NCI-H1092 (cell line): Measurements from ENCODE around the gene MYBPC3.

Experiments used
- DNase-seq: peaks from one replicate; lab custom pipeline; 2025; lab: John Stamatoyannopoulos, UW

Gene MYBPC3

DNA sequence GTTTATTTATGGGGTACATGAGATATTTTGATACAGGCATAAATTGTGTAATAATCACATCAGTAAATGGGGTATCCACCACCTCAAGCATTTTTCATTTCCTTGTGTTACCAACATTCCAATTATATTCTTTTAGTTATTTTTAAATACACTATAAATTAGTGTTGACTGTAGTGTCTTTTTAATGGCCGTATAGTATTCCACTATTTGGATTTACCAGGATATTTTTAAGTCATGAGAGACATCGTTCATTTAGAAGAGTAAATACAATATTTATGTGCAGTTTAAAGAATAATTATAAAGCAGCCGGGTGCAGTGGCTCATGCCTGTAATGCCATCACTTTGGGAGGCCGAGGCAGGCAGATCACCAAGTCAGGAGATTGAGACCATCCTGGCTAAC lies 32.0 kb upstream of the MYBPC3 start:
- DNase-seq, result no peak

DNA sequence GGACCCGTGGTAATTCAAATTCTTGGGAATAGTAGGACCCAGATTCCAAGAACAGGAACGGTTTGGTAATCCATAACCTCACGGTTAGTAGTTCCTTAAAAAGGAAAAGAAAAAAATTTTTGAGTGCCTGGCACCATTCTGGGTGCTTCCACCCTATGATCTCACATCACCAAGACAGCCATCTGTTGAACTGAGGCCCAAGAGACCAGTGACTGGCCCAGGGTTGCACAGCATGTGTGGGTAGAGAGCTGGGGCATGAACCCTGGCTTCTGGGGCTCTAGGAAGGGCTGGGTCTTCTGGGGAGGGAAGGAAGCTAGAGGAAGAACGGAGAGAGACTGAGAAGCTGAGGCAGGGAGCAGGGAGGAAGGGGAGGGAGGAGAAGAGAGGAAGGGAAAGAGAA lies 30.6 kb upstream of the MYBPC3 start:
- no peak for DNase-seq

DNA sequence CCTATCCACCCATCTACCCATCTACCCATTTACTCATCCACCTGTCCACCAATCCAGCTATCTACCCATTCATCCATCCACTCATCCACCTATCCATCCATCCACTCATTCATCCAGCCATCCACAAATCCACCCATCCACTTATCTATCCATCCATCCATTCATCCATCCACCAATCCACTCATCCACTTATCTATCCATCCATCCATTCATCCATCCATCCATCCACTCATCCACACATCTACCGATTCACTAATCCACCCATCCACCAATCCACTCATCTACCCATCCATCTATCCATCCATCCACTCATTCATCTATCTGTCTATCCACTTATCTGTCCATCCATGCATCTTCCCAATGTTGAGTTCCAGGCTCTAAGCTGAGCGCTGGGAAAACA lies 27.6 kb upstream of the MYBPC3 start:
- DNase-seq, result no peak

DNA sequence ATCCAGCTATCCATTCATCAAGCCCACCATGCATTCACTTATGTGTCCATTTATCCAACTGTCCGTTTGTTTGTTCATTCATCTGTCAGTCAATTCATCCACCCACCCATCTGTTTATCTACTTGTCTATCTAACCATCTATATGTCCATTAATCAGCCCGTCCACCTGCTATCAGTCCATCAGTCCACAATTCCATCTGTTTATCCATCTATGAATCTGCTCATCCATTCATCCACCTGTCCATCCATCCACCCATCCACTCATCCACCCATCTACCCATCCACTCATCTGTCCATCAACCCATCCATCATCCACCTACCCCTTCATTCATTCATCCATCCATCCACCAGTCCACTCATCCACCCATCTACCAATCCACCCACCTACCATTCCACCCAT lies 26.8 kb upstream of the MYBPC3 start:
- no peak for DNase-seq

DNA sequence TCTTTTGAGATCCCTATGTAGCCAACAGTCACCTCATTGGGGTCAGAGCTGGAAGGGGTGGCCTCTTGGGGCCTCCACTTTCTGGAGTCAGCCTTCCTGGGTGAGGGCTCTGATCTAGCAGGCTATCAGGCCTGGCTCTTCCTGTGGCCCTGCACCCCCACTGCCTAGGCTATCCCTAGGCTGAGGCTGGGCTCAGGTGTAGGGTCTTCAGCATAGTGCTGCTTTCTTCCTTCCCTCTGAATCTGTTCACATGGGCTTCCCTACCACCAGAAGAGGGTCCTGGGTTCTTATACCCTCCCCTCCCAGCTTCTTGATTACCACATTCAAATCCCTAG lies 26.3 kb upstream of the MYBPC3 start:
- DNase-seq, result no peak

DNA sequence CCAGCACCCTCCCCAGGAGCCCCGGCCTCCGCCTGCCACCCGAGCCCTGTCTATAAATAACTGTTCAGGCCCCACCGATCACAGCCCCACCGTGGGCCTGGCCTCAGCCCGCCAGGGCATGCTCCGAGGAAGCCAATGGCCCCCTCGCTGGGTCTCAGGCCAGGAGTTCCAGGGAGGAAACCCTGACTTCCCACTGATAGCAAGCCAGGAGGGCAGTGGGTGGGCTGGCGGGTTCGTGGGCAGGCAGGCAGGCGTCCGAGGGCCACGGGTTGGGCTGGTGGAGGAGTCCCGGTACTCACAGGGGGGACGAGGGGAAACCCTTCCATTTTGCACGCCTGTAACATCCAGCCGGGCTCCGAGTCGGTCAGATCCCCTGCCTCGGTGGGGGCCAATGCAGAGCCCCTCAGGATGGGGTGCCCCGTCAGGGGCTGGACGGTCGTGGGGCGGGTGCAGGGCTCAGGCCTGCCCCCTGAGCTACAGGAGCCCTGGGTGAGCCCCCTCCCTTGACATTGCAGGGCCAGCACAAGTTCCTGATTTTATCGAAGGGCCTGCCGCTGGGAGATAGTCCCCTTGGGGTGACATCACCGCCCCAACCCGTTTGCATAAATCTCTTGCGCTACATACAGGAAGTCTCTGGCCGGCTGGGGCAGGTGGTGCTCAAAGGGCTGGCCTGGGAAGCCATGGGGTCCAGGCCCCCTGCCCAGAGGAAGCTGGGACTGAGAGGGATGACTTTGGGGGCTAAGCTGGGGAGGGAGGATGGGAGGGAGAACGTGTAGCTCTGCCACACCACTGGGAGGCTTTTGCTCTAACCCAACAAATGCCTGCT lies 25.7 kb upstream of the MYBPC3 start, which contains the start of gene SPI1:
Gene SPI1 (minus strand): TSS at position 538 of the 826 bp plus-strand sequence. CDS start 194 bp downstream, at position 344.
- no peak for DNase-seq

DNA sequence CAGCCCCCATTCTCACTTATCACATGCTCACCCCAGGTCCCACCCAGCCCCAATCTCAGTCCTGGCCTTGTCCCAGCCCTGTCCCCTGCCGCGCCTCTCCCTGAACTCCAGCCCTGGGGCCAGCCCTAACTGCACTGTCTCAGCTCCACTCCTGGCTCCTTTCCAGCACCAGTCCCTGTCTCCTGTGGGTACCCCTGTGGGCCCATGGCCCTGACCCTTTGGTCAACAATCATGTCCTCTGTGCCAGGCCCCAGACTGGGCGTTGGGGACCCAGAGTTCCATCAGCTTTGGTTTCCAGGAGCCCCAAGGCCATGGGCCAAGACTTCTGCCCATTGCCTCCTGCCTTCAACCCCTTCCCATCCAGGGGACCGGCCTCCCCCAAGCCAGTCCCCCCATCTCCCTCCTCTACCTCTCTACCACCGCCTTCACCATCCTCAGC lies 25.1 kb upstream of the MYBPC3 start:
- DNase-seq, result no peak

DNA sequence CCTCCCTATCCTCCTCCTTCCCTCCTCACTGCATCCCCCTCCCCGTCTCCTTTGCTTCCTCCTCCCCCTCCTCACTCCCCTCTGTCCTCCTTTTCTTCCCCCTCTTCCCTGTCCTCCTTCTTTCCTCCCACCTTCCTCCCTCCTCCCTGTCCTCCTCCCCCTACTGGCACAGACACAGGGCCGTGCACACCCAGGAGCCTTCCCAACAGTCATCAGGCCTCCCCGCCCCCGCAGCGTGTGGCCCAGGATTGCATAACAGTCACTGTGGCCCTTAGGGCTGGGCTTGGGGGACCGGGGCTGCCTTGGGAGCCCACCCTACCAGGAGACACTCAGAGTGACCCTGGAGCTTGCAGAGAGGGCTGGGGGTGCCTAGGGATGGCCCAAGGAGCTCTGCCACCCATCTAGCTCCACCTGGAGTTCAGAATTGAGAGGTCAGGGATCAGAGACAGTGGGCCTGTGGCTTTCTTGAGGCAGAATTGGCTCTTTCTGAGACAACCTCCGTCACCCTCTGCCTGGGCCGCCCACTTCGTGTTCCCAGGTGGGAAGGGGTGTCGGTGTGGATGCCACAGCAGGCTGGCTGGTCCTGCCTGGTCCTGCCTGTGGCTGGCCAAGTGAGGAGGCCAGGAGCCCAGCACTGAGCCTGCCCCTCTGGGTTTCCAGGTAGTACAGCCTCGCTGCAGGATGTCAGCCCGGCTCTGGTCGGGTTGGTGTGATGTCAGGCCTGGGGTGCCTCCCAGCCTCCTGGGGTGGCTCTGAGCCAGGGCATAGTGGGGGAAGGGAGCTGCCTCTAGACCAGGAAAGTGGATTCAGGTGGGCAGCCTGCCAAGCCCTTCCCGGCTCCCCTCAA lies 24.2 kb upstream of the MYBPC3 start:
- DNase-seq, result no peak

DNA sequence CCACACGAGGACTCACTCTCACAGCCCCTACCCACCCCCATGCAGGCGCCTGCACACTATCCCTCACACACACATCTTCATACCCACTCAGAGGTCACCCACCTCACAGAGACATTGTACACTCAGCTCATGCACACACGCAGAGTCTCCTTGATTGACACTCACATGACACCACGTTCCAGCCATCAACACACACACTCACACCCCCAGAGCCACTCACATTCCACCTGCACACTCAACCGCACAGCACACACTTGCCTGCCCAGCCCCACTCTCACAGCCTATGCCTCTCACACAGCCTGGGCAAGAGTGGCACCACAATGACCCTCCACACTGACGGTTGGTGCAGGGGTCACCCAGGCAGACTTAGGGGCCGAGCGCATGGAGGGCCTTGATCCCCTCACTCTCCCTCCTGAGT lies 23.6 kb upstream of the MYBPC3 start:
- no peak for DNase-seq

DNA sequence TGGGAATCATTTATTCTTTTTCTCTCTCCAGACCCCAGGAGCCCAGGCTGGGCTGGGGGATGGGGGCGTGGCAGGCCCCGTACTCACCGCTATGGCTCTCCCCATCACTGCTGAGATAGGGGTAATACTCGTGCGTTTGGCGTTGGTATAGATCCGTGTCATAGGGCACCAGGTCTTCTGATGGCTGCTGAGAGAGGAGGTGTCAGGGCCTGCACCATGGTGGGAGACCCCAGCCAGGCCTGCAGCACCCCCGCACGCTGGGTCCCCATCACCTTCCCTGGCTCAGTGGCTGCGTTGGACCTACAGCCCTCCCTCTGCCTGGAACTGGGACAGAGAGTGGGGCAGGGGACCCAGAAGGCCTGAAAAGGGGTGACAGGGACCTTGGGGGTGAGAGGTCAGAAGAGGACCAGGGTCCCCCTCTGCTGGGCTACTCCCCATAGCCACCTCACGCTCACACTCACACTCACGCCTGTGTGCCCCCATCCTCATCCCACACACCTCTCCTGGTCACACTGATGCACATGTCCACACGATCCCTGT lies 23.1 kb upstream of the MYBPC3 start:
- no peak for DNase-seq

DNA sequence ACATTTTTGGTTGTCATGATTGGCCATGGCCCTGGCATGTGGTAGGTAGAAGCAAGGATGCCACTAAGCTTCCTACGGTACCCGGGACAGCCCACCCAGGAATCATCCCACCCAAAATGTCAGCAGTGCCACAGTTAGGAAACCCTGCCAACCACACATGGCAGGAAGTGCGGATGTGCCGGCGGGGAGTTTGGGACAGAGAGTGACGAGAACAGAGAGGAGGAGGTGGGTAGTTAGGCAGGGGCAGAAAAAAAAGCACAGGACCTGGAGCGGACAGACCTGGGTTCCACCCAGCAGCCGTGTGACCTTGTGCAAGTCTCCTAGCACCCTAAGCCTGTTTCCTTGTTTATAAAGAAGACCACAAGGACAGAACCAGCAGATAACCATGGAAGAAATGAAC lies 22.5 kb upstream of the MYBPC3 start:
- no peak for DNase-seq

DNA sequence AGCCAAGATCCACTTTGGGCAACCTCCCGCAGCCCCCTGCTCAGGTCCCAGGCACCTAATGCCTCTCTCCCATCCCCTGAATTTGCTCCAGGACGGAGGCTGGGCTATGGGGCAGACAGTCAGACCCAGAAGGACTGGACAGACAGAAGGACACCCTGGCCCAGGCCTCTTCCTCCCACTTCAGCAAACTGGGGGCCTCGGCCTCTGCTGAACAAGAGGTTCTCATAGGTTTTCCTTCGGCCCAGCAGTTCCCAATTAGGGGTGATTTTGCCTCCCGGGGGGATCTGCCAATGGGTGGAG lies 22.2 kb upstream of the MYBPC3 start:
- DNase-seq, result no peak

DNA sequence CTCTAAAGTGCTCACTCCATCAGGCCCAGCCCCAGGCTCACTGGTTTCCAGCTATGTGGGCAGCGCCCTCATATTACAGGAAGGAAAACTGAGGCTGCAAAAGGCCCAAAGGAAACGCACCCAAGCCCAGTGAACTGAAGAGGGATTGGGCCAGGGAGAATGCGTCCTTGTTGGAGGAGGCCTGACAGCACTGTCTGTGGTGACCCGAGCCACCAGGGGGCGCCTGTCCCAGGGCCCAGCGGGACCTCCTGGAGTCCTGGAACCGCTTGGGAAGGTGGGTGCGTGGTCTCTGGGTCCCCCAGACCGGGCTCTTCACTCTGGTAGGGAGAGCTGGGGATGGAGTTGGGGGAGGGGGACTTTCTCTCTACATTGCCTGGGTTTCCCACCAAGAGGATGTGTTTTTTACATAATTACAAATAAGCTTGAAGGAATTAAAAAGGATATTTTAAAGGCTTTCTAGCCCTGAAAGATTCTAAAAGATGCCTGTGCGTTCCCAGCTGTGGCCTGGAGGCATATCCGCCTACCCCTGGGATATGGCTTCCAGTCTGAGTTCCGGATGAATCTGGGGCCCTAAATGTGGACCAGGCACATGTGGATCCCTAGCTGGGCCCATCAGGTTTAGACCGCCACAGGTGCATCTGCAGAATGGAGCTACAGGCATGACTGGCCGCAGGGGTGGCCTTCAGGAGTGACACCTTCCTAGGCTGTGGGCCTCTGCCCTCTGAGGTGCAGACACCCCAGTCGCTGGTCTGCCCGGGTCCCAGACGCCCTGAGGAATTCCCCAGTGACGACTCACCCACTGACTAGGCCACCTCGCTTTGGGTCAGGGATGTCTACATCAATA lies 21.6 kb upstream of the MYBPC3 start:
- peak; percentile 39 for DNase-seq

DNA sequence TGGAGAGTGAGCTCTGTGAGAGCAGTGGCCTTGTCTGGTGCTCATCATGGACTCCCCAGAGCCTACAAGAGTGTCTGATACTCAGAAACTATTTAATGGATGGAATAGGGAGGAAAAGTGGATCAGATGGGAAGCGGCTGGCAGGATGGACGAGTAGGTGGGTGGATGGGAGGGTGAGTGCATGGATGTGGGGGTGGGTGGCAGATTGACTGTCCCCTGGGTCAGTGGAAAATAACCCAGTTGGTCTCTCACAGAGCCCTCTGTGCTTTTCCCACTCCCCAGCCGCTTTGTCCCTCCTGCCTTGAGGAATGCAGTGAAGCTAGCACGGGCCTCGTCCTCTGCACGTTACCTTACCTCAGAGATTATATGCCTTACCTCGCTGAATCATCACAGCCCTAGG lies 19.9 kb upstream of the MYBPC3 start:
- DNase-seq, result no peak

DNA sequence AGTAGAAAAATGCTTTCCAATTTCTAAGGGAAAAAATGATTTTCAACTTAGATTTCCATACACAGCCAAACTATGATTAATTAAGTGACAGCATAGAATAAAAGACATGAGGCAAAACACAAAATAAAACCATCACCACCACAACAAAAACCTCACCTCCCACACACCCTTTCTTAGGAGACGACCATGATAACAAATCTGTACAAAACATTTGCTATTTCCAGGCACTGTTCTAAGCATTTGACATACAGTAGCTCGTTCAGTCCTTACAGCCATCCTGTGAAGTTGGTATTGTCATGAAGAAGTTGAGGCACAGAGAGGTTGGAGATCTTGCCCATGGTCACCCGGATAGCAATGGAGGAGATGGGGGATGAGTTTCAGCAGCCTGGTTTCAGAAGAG lies 17.2 kb upstream of the MYBPC3 start:
- no peak for DNase-seq

DNA sequence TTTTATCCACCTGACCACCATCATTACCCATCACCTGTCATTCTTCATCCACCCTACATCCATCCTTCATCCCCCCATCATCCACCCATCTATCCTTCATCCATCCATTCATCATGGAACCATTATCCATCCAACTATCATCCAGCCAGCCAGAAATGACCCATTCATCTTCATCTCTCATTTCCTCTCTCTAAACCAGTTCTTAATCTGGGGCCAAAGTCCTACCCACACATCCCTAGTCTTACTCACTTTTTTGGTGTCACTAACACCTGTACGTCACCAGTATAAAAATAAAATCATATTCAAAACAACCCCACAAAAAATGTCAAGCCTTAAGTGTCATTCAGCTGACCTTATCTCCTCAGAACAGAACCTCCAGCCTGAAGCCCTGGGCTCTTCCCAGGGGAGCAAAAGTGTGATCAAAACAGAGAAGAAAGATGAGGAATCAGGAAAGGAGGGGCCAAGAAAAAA lies 13.6 kb upstream of the MYBPC3 start:
- no peak for DNase-seq

DNA sequence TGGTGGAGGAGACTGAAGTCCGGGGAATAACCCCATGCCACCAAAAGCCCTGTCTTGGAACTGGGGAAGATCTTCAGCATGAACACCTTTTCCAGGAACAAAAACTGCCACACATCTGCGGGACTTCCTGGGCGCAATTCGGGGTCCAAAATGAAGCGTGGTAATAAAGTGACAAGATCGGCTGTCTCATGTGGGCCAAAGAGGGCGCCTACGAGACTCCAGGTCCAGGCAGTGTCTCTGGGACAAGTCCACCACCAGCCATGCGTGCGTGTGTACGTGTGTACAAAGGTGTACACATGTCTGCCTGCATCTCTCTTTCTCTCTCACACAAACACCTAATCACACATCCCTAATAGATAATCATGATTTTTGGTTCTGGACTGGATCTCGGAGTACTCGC lies 8.9 kb upstream of the MYBPC3 start:
- no peak for DNase-seq

DNA sequence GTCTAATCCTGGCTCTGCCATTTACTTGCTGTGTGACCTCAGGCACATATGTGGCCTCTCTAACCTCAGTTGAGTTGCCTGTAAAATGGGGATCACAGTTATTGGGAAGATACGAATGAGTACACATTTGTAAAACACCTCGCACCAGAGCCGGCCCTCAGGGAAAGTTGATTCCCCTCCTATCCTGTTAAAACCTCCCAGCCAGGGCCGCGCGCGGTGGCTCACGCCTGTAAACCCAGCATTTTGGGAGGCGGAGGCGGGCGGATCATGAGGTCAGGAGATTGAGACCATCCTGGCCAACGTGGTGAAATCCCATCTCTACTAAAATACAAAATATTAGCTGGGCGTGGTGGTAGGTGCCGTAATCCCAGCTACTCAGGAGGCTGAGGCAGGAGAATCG lies 7.8 kb upstream of the MYBPC3 start:
- no peak for DNase-seq

DNA sequence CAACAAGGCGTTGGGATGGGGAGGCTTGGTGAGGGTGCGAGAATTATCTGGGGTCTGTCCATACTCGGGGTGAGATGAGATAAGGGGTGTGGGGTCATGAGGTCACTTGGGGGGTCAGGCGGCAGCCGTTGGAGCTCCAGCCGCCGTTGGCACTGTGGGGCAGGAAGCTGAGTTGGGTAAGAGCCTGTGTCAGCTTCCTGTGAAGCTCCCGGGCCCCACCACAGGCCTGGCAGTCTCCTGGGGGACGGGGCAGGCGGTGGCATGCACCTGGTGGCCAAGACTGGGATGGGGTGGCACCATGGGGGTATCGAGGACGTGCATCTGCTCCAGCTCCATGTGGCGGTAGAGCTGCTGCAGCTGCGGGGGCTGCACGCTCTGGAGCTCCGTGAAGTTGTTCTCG lies 7.1 kb upstream of the MYBPC3 start:
- DNase-seq, result no peak

DNA sequence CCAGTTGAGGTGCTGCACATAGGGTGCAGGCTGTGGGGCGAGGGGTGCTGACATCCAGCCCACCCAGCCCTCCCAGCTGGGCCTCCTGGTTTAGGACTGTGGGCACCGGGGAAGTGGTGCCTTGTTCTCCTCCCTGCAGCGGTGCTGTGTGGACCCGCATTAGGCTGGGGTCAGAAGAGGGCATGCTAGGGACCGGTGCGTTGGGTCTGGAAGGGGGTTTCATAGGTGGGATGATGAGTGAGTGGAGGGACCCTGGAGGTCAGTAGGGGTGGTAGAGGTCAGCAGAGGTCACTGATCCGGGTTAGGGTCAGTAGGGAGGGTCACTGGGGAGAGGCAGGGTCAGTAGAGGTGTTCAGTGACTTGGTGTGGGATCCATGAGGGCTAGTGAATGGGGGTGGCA lies 6.7 kb upstream of the MYBPC3 start:
- DNase-seq, result no peak

DNA sequence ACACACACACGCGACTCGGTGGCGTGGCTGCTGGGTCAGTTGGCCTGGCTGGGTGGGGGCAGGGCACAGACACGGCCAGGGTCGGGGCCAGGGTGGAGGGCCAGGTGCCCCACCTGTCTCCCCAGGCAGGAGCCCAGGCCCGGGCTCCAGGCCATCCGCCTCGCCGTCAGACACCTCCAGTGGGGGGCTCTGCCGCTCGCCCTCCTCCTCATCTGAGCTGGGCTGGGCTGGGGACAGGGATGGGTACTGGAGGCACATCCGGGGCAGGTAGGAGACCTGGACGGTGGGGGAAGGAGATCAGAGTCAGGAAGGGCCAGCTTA lies 6.2 kb upstream of the MYBPC3 start:
- DNase-seq, result no peak

DNA sequence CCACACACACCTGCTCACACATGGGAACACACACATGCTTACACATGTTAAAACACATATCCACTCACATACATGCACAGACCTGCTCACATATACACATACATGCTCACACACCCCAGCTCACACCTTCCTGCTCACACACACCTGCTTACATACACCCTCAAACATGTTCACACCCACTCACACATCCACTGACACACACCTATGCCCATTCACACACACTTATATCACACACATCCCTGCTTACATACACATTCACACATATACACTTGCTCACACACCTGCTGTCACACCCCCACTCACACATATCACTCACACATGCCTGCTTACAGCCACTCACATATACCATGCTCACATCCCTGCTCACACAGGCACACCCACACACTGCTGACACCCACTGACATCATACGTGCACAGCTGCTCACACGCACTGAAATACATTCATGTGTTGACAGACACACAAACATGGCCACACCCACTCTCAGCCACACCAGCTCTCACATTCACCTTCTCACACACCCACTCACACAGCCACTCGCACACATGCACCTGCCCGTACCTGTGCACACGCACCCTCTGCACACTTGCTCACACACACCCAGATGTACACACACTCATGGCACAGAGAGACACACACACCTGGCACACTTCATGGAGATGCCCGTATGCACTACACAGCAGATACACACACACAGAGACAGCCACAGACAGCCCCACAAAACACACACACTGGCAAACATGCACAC lies 5.7 kb upstream of the MYBPC3 start:
- DNase-seq, result no peak
